SK-N-MC (cell line): ENCODE results near the gene BAHCC1.

Source experiments
- EZH2 ChIP-seq: fragments of 200-600 bp; sonication (generic); IDR thresholded peaks from one replicate; pipeline ENCODE4 v1.6.1; 2017; ENCODE audit warnings: antibody characterized with exemption
- FOXP2 ChIP-seq: optimal IDR thresholded peaks from 2 replicates; pipeline ENCODE3; 2011; ENCODE audit warnings: mild to moderate bottlenecking, moderate library complexity; ENCODE audit not compliant: insufficient read depth; ENCODE audit errors: extremely low read length, control extremely low read depth
- POLR2AphosphoS5 ChIP-seq: IDR thresholded peaks from 2 replicates; pipeline ENCODE4 v1.6.1; 2012; ENCODE audit warnings: mild to moderate bottlenecking, low read depth, low read length, borderline replicate concordance

GRCh38 chr17:81388091-81388611 is 7.1 kb upstream of the BAHCC1 start:
- TF ChIP-seq EZH2 (no peak), POLR2AphosphoS5 (no peak), FOXP2 (no peak)
